ENCODE measurements around the gene UBE2B. TPM values are rescaled to one million over a fixed set of nuclear protein-coding genes. Genes with fewer than 3 reads are reported as not detected.
"Not testable (repeated sequence)": the region's sequence is repeated elsewhere in the genome, so short reads cannot be mapped to it uniquely, and the experiment has no call there.

Gene UBE2B
- total RNA-seq, 1 experiment from 2014 or later = 97.8 TPM

GRCh38 chr5:134328619-134329018, 42.8 kb upstream of the UBE2B start:
- Histone ChIP-seq H3K27ac (ENCODE audit: low read length) (no peak overlapping the region), H3K4me1 (ENCODE audit: control insufficient read depth, insufficient read depth, low read length) (no peaks in the 10 kb centered on the region), H3K27me3 (ENCODE audit: control insufficient read depth, insufficient read depth, low read length) (no peaks in the 10 kb centered on the region), H3K4me3 (ENCODE audit: low read depth in 2 of 2, low read length in 2 of 2) (no peak overlapping the region), H3K36me3 (ENCODE audit: control insufficient read depth, insufficient read depth, low read length) (no peaks in the 10 kb centered on the region), H3K9me3 (ENCODE audit: control insufficient read depth, insufficient read depth, low read depth, low read length) (peaks cover 18% of the 10 kb centered on the region)
- ChIA-PET POLR2A (no interaction called here), CTCF (no interaction called here)
- DNase-seq (ENCODE audit: low read depth, low spot score) (no peak), ATAC-seq (no peak)
- in situ Hi-C loops (cut with HindIII; ENCODE audit: low pct_unique_long_range_greater_than_20kb, low sequenced_read_pairs) = no loop called here
- TF ChIP-seq, protein P1, sequence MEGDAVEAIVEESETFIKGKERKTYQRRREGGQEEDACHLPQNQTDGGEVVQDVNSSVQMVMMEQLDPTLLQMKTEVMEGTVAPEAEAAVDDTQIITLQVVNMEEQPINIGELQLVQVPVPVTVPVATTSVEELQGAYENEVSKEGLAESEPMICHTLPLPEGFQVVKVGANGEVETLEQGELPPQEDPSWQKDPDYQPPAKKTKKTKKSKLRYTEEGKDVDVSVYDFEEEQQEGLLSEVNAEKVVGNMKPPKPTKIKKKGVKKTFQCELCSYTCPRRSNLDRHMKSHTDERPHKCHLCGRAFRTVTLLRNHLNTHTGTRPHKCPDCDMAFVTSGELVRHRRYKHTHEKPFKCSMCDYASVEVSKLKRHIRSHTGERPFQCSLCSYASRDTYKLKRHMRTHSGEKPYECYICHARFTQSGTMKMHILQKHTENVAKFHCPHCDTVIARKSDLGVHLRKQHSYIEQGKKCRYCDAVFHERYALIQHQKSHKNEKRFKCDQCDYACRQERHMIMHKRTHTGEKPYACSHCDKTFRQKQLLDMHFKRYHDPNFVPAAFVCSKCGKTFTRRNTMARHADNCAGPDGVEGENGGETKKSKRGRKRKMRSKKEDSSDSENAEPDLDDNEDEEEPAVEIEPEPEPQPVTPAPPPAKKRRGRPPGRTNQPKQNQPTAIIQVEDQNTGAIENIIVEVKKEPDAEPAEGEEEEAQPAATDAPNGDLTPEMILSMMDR (IDR thresholded peaks at IDR 0.05) = no peak
- TF ChIP-seq TCF7L2 (IDR thresholded peaks at IDR 0.05; ENCODE audit: low read depth, low read length) = no peak
- TF ChIP-seq POLR2AphosphoS5 (IDR thresholded peaks at IDR 0.05; ENCODE audit: low read depth, low read length) = no peak
- TF ChIP-seq REST (IDR thresholded peaks at IDR 0.05; ENCODE audit: insufficient read depth in 1 of 2, low read depth in 2 of 2, low read length in 1 of 2) = no peak
- TF ChIP-seq SIN3A (IDR thresholded peaks at IDR 0.05; ENCODE audit: borderline replicate concordance, insufficient read depth, low read depth, low read length) = no peak
- BruUV-seq (replicated peaks) = no TSS peak
- intact Hi-C loops (cut with micrococcal nuclease; ENCODE audit: unreplicated experiment) = no loop called here

GRCh38 chr5:134336833-134337232, 34.5 kb upstream of the UBE2B start:
- ATAC-seq; H3K4me3 ChIP-seq (ENCODE audit: low read depth in 2 of 2, low read length in 2 of 2); H3K4me1 ChIP-seq (ENCODE audit: control insufficient read depth, insufficient read depth, low read length); H3K36me3 ChIP-seq (ENCODE audit: control insufficient read depth, insufficient read depth, low read length); BruUV-seq (replicated peaks); intact Hi-C loops (cut with micrococcal nuclease; ENCODE audit: unreplicated experiment); H3K9me3 ChIP-seq (ENCODE audit: control insufficient read depth, insufficient read depth, low read depth, low read length); H3K27ac ChIP-seq (ENCODE audit: low read length); H3K27me3 ChIP-seq (ENCODE audit: control insufficient read depth, insufficient read depth, low read length); POLR2A ChIA-PET; DNase-seq (ENCODE audit: low read depth, low spot score); in situ Hi-C loops (cut with HindIII; ENCODE audit: low pct_unique_long_range_greater_than_20kb, low sequenced_read_pairs): not testable (repeated sequence)
- CTCF ChIA-PET = interaction anchor here (0.6 kb wide), 2 partner anchors 259 to 301 kb away, joined by 4 to 5 read pairs; no protein-coding TSS in a partner anchor

- intact Hi-C loops (cut with micrococcal nuclease; ENCODE audit: unreplicated experiment); H3K4me3 ChIP-seq (ENCODE audit: low read depth in 2 of 2, low read length in 2 of 2); POLR2A ChIA-PET; H3K36me3 ChIP-seq (ENCODE audit: control insufficient read depth, insufficient read depth, low read length); ATAC-seq; DNase-seq (ENCODE audit: low read depth, low spot score); BruUV-seq (replicated peaks); in situ Hi-C loops (cut with HindIII; ENCODE audit: low pct_unique_long_range_greater_than_20kb, low sequenced_read_pairs); CTCF ChIA-PET; H3K9me3 ChIP-seq (ENCODE audit: control insufficient read depth, insufficient read depth, low read depth, low read length); H3K27ac ChIP-seq (ENCODE audit: low read length); H3K4me1 ChIP-seq (ENCODE audit: control insufficient read depth, insufficient read depth, low read length); H3K27me3 ChIP-seq (ENCODE audit: control insufficient read depth, insufficient read depth, low read length): not testable (repeated sequence)
These were observed 27.9 kb upstream of the UBE2B start for GRCh38 chr5:134343500-134343899.

- POLR2A ChIA-PET; H3K4me3 ChIP-seq (ENCODE audit: low read depth in 2 of 2, low read length in 2 of 2); BruUV-seq (replicated peaks); H3K4me1 ChIP-seq (ENCODE audit: control insufficient read depth, insufficient read depth, low read length); CTCF ChIA-PET; DNase-seq (ENCODE audit: low read depth, low spot score); H3K27ac ChIP-seq (ENCODE audit: low read length); ATAC-seq; in situ Hi-C loops (cut with HindIII; ENCODE audit: low pct_unique_long_range_greater_than_20kb, low sequenced_read_pairs); H3K27me3 ChIP-seq (ENCODE audit: control insufficient read depth, insufficient read depth, low read length); intact Hi-C loops (cut with micrococcal nuclease; ENCODE audit: unreplicated experiment); H3K9me3 ChIP-seq (ENCODE audit: control insufficient read depth, insufficient read depth, low read depth, low read length); H3K36me3 ChIP-seq (ENCODE audit: control insufficient read depth, insufficient read depth, low read length): not testable (repeated sequence)
These were observed 25.9 kb upstream of the UBE2B start for GRCh38 chr5:134345476-134345875.
